ENCODE measurements around the gene PDE4B.

- TF ChIP-seq, protein P1, sequence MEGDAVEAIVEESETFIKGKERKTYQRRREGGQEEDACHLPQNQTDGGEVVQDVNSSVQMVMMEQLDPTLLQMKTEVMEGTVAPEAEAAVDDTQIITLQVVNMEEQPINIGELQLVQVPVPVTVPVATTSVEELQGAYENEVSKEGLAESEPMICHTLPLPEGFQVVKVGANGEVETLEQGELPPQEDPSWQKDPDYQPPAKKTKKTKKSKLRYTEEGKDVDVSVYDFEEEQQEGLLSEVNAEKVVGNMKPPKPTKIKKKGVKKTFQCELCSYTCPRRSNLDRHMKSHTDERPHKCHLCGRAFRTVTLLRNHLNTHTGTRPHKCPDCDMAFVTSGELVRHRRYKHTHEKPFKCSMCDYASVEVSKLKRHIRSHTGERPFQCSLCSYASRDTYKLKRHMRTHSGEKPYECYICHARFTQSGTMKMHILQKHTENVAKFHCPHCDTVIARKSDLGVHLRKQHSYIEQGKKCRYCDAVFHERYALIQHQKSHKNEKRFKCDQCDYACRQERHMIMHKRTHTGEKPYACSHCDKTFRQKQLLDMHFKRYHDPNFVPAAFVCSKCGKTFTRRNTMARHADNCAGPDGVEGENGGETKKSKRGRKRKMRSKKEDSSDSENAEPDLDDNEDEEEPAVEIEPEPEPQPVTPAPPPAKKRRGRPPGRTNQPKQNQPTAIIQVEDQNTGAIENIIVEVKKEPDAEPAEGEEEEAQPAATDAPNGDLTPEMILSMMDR (IDR thresholded peaks at IDR 0.05; ENCODE audit: low read depth, low read length) = no peak
- TF ChIP-seq EZH2phosphoT487 (IDR thresholded peaks at IDR 0.05; ENCODE audit: low read depth) = no peak
These were observed 344.5 kb downstream of the PDE4B start for GRCh38 chr1:66137235-66137634.
